ENCODE results near the gene KRTAP5-3. TPM values are rescaled to one million over a fixed set of nuclear protein-coding genes. Genes with fewer than 3 reads are reported as not detected.

KRTAP5-3 gene
- total and polyA plus RNA-seq, 2 of the 8 experiments (the other 6 are each of a cell fraction or from before 2014, with no cell fraction given), result not detected

- no peak for TF ChIP-seq TCF12 (IDR thresholded peaks at IDR 0.05; ENCODE audit: low read depth, low read length)
- TF ChIP-seq SUZ12 (IDR thresholded peaks at IDR 0.05; ENCODE audit: low read length), result no peak
These were observed 10.3 kb downstream of the KRTAP5-3 start, which contains the start of gene KRTAP5-2 (continued) for GRCh38 chr11:1597994-1598380.

Measured in H1 (cell line).